PC-3 (cell line): ENCODE measurements around the gene KDM4B.

Experiments used
- EZH2 ChIP-seq: fragments of 300-600 bp; sonication (generic); IDR thresholded peaks from one replicate; pipeline ENCODE4 v1.6.1; 2017; ENCODE audit warnings: antibody characterized with exemption, mild to moderate bottlenecking, low read length; ENCODE audit not compliant: unreplicated experiment
- TF ChIP-seq, protein P1 (sequence below): fragments of 300-600 bp; sonication (generic); conservative IDR thresholded peaks from 2 replicates; pipeline ENCODE4 v1.5.1; 2017; ENCODE audit warnings: antibody characterized with exemption, low read depth, mild to moderate bottlenecking, low read length

- TF ChIP-seq, protein P1, sequence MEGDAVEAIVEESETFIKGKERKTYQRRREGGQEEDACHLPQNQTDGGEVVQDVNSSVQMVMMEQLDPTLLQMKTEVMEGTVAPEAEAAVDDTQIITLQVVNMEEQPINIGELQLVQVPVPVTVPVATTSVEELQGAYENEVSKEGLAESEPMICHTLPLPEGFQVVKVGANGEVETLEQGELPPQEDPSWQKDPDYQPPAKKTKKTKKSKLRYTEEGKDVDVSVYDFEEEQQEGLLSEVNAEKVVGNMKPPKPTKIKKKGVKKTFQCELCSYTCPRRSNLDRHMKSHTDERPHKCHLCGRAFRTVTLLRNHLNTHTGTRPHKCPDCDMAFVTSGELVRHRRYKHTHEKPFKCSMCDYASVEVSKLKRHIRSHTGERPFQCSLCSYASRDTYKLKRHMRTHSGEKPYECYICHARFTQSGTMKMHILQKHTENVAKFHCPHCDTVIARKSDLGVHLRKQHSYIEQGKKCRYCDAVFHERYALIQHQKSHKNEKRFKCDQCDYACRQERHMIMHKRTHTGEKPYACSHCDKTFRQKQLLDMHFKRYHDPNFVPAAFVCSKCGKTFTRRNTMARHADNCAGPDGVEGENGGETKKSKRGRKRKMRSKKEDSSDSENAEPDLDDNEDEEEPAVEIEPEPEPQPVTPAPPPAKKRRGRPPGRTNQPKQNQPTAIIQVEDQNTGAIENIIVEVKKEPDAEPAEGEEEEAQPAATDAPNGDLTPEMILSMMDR: no peak
- no peak for TF ChIP-seq EZH2
Measured at GRCh38 chr19:5091018-5091683, 122.2 kb downstream of the KDM4B start.
